M059J (cell line): ENCODE measurements around the gene UHMK1. TPM values are rescaled to one million over a fixed set of nuclear protein-coding genes. Genes with fewer than 3 reads are reported as not detected.

Experiments
- DNase-seq: peaks from one replicate; pipeline ENCODE4 v3.0.0-alpha.2; 2012; ENCODE audit warnings: low read depth
- total RNA-seq: library from RNA; depleted of rRNA; stranded (reverse); fragments of >200 nt; shearing (Covaris generic); gene quantifications from 2 replicates; pipeline ENCODE4 v1.2.3, GENCODE V29; 2014

Gene UHMK1
- total RNA-seq, 1 experiment from 2014 or later: 113 TPM

DNA sequence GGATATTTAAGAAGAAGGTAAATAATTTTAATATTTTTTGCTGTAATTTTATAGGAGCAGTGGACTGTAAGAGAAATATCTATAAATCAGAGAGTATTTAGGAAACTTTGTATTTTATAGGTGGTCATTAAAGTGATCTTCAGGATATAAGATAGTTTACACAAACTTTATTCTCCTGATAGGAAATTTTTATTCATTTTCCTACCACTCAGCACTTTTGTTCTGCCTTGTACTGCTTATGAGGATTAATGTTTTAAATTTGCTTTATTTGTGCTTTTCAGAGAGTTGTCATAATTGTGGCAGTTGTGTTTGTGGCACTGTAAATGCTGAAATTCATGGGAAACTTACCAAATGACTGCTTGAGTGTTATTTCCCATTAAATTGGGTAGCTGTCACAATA is 29.7 kb downstream of the UHMK1 start:
- no peak for DNase-seq

DNA sequence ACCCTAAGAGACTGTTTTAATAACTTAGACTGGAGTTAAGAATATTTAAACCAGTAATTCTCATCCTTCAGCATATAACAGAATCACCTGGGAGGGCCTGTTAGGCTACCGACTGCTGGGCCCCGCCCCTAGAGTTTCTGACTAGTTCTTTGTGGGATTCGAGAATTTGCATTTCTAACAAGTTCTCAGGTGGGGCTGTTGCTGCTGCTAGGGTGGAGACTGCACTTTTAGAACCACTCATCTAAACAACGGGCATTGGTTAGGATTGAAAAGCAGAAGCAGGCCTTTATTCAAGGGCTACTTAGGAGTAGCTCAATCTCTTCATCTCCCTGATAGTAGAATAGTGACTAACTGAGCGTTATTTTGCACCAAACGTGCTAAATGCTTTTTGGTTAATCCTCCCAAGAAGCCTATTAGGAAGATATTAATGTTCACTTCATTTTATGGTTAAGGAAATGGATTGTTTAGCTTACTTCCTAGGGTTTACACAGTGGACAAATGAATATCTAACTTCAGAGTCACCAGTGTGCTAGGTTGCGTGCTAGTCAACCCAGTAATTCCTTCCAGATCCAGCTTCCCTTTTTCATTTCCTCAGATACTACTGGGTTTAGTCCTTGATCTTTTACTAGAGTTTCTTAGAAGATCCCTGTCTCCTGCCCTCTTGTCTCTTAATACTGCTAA is 32.8 kb downstream of the UHMK1 start:
- no peak for DNase-seq

DNA sequence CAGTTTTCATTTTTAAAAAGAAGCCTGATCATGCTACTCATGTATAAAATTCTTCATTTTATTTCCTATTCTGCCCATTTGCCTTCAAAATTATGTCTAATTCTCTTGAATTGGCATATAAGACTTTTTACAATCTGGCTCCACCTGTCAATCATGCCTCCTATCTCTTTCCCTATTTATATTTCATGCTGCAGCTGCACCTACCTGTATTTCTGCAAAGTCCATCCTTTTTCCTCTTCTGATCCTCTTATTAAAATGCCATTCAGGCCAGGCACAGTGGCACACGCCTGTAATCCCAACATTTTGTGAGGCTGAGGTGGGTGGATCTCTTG is 33.3 kb downstream of the UHMK1 start:
- no peak for DNase-seq

GRCh38 chr1:162535501-162535900 is 37.9 kb downstream of the UHMK1 start:
- peak; percentile 27 for DNase-seq

- DNase-seq: peak; percentile 76
Observed at GRCh38 chr1:162536511-162536910, 38.9 kb downstream of the UHMK1 start.

GRCh38 chr1:162537216-162537615 is 39.6 kb downstream of the UHMK1 start:
- DNase-seq: peak; percentile 19

- DNase-seq: peak; percentile 95
Observed at GRCh38 chr1:162538815-162539431, 41.3 kb downstream of the UHMK1 start.

GRCh38 chr1:162541619-162542141 is 44.1 kb downstream of the UHMK1 start:
- DNase-seq: peak; percentile 98

DNA sequence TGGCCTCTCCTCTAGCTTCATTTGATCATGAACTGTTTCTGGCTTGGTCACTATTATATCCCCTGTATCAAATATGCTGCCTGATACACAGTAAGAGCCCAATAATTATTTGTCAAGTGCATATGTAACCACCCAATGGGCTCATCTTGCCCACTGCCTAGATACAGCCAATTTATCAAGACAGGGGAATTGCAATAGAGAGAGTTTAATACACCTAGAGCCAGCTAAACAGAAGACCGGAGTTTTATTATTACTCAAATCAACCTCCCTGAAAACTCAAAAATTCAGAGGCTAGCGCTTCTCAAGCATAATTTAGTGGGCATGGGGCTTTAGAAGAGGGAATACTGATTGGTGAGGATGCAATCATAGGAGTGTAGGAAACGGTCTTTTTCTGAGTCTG is 45.6 kb downstream of the UHMK1 start:
- DNase-seq: no peak

- DNase-seq: peak; percentile 23
Observed at GRCh38 chr1:162548170-162548569, 50.6 kb downstream of the UHMK1 start.

DNA sequence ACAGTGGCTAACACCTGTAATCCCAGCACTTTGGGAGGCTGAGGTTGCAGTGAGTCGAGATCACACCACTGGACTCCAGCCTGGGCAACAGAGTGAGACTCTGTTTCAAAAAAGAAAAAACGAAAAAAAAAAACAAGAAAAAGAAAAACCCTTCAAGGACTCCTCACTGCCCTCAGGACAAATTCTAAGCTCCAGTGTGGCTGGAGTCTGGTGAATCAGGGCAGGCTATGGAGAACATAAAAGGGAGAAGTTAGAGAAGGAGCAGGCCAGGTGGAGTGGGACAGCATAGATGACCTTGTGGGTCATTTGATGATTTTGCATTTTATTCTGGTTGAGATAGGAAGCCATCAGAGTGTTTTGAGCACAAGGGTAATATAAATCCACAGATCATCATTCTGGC is 51.4 kb downstream of the UHMK1 start:
- peak; percentile 34 for DNase-seq

DNA sequence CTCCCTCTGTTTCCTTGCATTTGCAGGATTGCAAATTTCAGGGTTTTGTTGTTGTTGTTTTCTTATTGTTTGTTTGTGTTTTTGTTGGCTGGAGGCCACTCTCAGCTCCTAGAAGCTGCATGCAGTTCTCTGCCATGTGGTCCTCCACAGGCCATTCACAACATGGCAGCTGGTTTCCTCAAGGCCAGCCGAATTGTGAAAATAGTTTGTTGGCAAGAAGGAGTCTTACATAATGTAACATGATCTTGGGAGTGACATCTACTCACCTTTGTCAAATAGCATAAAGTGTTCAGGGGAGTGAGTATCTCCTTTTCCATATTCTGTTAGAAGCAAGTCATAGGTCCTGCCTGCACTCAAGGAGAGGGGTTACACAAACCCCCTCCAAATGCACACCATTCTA is 53.3 kb downstream of the UHMK1 start:
- no peak for DNase-seq

DNA sequence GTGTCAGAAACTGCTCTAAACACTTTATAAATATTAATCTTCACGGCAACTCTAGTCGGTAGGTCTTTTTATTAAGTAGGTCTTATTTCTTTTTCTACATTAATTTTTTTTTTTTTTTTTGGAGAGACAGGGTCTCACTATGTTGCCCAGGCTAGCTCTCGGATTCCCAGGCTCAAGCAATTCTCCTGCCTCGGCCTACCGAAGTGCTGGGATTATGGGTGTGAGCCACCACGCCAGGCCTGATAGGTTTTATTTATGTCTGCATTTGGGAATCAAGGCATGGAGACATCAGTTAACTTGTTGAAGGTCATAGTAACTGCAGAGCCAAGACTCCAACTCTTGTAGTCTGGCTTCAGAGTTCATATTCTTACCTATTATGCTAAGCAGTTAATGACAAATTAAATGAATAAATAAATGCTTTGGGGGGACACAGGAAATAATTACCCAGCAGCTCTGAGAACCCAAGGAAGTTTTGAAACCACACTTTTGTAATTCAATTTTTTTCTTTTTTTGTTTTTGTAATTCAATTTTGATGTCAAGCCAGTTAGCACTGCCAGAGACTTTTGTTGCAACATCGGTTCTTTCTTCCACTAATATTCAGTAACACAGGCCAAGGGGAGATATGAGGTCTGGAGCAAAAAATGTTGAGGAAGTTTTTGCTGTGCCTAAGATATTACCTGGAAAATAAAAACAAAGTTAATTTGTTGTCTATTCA is 54.5 kb downstream of the UHMK1 start:
- no peak for DNase-seq

DNA sequence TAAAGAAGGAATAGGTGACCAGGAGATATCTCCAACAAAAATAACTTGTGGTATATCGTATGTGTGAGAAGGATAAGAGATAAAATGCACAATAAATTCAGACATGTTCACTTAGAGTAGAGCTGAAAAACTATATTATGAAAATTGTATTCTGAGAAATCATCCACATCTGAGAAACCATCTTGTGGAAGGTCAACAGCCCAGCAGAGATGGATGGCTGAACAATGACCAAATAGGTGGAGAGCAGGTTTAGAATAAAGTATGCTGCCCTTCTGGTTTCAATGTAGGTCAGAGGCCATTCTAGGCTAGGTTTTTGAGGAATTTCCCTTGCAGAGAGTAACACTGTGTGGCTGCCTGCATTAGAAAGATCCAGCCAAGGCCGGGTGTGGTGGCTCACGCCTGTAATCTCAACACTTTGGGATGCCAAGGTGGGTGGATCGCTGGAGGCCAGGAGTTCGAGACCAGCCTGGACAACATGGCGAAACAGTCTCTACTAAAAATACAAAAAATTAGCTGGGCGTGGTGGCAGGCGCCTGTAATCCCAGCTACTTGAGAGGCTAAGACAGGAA is 55.1 kb downstream of the UHMK1 start:
- no peak for DNase-seq

DNA sequence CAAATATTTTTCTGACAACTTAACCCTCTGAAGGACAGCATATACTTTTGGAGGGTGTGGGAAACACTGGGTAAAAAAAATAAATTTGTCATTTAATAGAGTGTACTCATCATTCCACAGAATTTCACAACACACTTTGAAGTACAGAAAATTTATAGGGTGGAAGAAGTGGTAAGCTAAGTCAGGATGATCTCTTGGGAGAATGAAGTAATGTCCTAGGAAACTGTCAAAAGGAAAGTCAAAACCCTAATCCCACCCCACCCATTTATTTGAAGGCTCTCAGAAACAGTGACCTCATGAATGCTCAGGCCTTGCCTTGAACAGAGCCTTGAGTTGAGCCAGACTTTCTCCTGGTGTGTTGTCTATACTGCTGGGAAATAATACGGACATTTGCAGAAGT is 56.6 kb downstream of the UHMK1 start:
- no peak for DNase-seq

- DNase-seq: no peak
Observed at GRCh38 chr1:162557536-162557935, 59.9 kb downstream of the UHMK1 start.

DNA sequence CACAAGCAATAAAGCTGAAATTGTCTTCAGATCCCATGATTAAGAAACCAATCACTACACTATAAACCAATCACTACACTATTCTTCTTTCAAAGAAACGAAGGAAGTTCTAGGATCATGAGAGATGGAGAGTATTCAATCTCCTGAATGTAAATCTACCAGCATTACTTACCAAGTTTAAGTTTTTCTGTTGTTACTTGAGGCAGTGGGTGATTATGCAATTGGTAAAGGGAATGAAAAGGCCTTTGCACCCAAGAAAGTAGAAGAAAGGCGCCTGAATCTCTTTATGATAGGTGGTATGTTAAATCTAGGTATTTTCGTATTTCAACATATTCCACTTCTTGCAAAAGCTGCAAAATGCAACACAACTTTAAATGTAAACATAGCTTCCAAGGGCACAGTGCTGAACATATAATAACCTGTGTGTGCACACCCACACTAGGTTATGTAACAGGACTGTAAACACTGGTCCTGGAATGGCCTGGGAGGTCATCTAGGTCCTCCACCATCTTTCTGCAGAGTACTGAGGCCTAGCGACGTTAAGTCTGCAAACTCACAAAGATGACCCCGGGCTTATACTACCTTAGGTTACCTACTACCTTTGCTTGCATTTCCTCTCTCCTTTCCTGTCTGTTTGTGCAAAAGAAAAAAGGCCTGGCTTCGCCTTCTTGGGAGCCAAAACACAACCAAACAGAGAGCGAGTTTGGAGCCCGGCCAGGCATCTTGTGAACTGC is 62.9 kb downstream of the UHMK1 start:
- DNase-seq: no peak

DNA sequence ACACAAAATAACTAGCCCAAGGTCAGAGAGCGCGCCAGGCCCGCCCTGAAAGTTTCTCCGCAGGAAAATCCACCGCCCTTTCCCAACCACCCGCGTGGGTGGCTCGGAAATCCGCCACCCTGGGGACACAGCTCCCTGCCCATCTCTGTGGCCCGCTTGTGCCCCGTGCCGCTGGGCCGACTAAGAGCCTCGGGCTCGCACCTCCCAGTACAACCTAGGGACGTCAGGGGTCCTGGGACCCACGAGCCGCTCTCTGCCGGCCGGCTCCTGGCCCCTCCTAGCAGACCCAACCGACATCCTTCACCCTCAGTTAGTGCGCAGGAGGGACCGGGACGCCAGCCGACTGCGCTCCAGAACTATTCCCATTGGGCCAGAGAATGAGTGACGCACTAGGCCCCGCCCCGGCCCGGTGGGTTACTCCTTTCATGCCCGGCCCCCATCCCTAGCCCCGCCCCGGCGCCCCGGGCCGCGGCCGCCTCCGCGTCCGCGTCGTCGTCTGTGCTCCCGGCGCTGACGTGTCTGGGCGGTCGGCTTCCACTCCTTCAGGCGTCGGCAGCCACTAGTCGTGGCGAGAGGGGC is 63.5 kb downstream of the UHMK1 start:
- DNase-seq: peak; percentile 98

DNA sequence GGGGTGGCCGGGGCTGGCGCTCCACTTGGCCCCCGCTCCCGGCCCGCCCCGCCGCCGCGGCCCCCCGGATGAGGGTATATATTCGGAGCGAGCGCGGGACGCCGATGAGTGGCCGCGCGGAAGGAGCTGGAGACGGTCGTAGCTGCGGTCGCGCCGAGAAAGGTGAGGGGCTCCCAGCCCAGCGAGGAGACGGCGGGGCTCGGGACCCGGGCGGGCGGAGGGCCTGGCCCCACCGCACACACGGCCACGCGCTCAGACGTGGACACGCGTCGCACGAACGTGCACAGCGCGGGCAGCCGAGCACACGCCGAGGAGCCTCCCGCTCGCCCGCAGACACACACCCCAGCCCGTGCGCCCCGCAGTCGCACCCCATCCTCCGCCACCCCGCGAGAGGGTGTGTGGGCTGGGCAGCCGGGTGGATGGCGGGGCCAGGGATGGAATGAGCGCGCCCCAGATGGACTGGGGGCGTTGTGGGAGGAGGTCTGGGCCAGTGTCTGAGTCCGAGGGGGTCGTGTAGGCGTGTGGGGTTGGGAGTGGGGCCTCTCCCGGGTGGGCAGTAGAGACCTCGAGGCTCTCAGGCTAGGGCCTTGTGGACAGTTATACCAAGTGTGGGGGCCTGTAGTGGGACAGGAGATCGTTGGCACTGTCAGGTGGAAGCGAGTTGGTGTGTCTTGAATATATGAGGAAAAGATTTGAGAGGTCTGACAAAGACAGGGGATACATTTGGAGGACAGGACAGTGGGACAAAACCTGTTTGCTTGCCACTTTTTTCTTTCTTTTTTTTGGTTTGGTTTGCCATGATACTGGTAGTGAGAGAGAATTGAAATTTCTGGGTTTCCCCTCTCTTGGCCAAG is 64.2 kb downstream of the UHMK1 start, which contains the start of gene UAP1:
Gene UAP1 (plus strand): TSS at position 107 of the 854 bp plus-strand sequence. CDS start 4,347 bp downstream, outside the sequence.
- peak; percentile 44 for DNase-seq

- peak; percentile 63 for DNase-seq
Observed at GRCh38 chr1:162562470-162562828, 64.8 kb downstream of the UHMK1 start.
